Femur (tissue), 1 donor: ENCODE data around the gene PRDM2.

Experiments
- DNase-seq: peaks from one replicate; pipeline ENCODE4 v3.0.0-alpha.2; 2017

The PRDM2 gene

GRCh38 chr1:13865851-13866250 is 165.9 kb downstream of the PRDM2 start:
- DNase-seq: no peak

GRCh38 chr1:13867603-13868002 is 167.6 kb downstream of the PRDM2 start:
- no peak for DNase-seq

DNA sequence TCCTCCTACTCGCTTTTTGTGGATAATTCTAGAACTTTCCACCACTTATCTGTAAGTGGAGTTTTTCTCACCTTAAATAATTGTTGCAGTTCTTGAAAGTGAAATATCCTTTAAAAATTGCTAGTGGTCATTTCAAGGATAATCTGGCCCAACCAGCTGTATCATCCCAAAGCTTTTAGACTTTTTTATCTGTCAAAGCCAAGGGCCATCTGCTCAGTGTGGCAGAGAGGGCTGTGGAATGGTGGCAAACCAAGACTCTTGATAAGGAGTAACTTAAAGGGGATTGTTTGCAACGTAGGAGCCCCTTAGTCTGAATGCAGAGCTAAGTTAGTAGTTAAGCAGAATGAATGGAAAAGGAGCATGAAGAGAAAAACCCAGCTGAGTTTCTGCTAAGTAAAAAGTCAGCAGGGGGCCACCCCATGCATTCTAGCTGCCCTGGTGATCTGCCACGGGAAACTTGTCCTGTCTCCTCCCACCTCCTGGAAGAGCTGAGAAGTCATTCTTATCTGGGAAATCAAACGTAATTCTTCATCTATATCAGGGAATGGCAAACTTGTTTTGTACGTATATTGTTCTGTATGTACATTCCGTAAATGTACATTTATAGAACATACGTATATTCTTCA is 169.3 kb downstream of the PRDM2 start:
- no peak for DNase-seq

DNA sequence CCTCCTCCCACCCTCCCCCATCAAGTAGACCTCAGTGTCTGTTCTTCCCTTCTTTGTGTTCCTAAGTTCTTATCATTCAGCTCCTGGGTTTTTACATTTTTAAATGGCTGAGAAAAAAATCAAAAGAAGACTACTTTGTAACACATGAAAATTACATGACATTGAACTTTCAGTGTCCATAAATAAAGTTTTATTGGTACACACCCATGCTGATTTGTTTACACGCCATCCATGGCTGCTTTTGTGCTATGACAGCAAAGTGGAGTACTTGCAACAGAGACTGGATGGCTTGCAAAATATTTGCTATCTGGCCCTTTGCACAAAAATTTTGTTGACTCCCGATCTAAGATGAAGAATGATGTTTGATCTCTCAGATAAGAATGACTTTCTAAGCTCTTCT is 171.4 kb downstream of the PRDM2 start:
- DNase-seq: no peak

DNA sequence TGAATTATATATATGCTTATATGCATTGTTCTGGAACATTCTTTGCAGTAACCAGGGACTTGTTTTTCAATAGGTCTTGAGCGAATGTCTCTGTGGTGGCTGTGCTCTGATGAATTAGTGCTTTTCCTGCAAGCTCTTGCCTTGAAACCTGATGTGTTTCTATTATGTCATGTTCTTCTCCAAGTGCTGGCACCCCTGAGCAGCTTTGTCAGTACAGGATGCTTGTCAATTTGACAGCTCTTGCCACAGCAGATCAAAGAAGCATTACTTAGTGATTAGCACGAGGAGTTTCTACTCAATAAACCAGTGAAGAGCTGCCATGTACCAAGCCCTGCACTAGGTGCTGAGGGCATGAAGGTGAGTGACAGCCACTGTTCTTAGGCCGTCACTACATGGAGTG is 171.9 kb downstream of the PRDM2 start:
- no peak for DNase-seq

- DNase-seq: no peak
Measured at GRCh38 chr1:13873032-13873431, 173.0 kb downstream of the PRDM2 start.
